Adrenal gland (tissue), 5 donors: ENCODE results near the gene ZNRF3.

Experiments
- POLR2A ChIP-seq, 2 donors: fragments of 450-650 bp; IDR thresholded peaks; one replicate each; pipeline ENCODE4 v1.6.1; 2017; ENCODE audit warnings: antibody characterized with exemption in 2 of 2, mild to moderate bottlenecking in 2 of 2, moderate library complexity in 1 of 2
- TF ChIP-seq, protein P1 (sequence below), 6 experiments: fragments of 450-650 bp in 4 of 6; fragments of 200-600 bp in 2 of 6; sonication (generic) in 1 of 6; IDR thresholded peaks; 1 replicate in 5 of 6; 2 replicates in 1 of 6; pipeline versions ENCODE4 v1.5.1 to v1.8.0; 2016 to 2021; ENCODE audit warnings: antibody characterized with exemption in 6 of 6, mild to moderate bottlenecking in 2 of 6, moderate library complexity in 1 of 6
- donor health status: DM: no; HTN: no; CAD: no.

- TF ChIP-seq, protein P1, sequence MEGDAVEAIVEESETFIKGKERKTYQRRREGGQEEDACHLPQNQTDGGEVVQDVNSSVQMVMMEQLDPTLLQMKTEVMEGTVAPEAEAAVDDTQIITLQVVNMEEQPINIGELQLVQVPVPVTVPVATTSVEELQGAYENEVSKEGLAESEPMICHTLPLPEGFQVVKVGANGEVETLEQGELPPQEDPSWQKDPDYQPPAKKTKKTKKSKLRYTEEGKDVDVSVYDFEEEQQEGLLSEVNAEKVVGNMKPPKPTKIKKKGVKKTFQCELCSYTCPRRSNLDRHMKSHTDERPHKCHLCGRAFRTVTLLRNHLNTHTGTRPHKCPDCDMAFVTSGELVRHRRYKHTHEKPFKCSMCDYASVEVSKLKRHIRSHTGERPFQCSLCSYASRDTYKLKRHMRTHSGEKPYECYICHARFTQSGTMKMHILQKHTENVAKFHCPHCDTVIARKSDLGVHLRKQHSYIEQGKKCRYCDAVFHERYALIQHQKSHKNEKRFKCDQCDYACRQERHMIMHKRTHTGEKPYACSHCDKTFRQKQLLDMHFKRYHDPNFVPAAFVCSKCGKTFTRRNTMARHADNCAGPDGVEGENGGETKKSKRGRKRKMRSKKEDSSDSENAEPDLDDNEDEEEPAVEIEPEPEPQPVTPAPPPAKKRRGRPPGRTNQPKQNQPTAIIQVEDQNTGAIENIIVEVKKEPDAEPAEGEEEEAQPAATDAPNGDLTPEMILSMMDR (IDR thresholded peaks at IDR 0.05), result no peak
- TF ChIP-seq POLR2A (IDR thresholded peaks at IDR 0.05), result no peak
These were observed 182.3 kb downstream of the ZNRF3 start for GRCh38 chr22:29065468-29066190.
